Heart right ventricle (tissue), 16 donors: ENCODE results near the gene ARL2. TPM values are rescaled to one million over a fixed set of nuclear protein-coding genes. Genes with fewer than 3 reads are reported as not detected.

Experiments used
- ATAC-seq, 8 donors: fragments of 200-7000 bp; cut with Tn5 transposase; one replicate each; pipeline ENCODE4 v1.9.1; 2020; ENCODE audit warnings: mild to moderate bottlenecking in 8 of 8, moderate library complexity in 8 of 8, moderate number of reproducible peaks in 1 of 8
- DNase-seq, 2 donors: peaks; one replicate each; pipeline ENCODE4 v3.0.0-alpha.2; 2020
- H3K27ac ChIP-seq, 10 donors: fragments of 200-600 bp; sonication (generic) in 2 of 10; one replicate each; pipeline versions ENCODE4 v1.5.0 to v1.8.0; 2020 to 2022; ENCODE audit warnings: mild to moderate bottlenecking in 3 of 10
- H3K27me3 ChIP-seq, 7 donors: fragments of 200-600 bp; one replicate each; pipeline ENCODE4 v1.8.0; 2021 to 2022; ENCODE audit warnings: mild to moderate bottlenecking in 2 of 7
- H3K36me3 ChIP-seq, 9 donors: fragments of 200-600 bp; sonication (generic) in 1 of 9; one replicate each; pipeline versions ENCODE4 v1.5.0 to v1.8.0; 2020 to 2022; ENCODE audit warnings: mild to moderate bottlenecking in 2 of 9
- H3K4me1 ChIP-seq, 9 donors: fragments of 200-600 bp; sonication (generic) in 1 of 9; one replicate each; pipeline versions ENCODE4 v1.5.0 to v1.8.0; 2020 to 2022; ENCODE audit warnings: mild to moderate bottlenecking in 4 of 9
- H3K4me3 ChIP-seq, 10 donors: fragments of 200-600 bp; sonication (generic) in 2 of 10; one replicate each; pipeline versions ENCODE4 v1.5.0 to v1.8.0; 2020 to 2022; ENCODE audit warnings: mild to moderate bottlenecking in 7 of 10, moderate library complexity in 2 of 10
- H3K9me3 ChIP-seq, 11 donors: fragments of 200-600 bp in 10 of 11; sonication (generic) in 2 of 11; one replicate each; pipeline versions ENCODE4 v1.5.0 to v1.8.0; 2013 to 2022; ENCODE audit warnings: mild to moderate bottlenecking in 2 of 11, control low read depth in 1 of 11, moderate library complexity in 1 of 11
- CTCF ChIP-seq, 9 donors: fragments of 200-600 bp; sonication (generic) in 2 of 9; IDR thresholded peaks; one replicate each; pipeline versions ENCODE4 v1.5.0 to v1.8.0; 2021 to 2022; ENCODE audit warnings: antibody characterized with exemption in 9 of 9, mild to moderate bottlenecking in 5 of 9, moderate library complexity in 1 of 9
- WGBS, 2 donors: extraction: QIAGEN DNeasy Blood & Tissue Kit; methylation state at CpG; one replicate each; pipeline ENCODE4 v1.1.7; 2013; ENCODE audit warnings: inconsistent platforms in 1 of 2; 5-methylcytosine and 5-hydroxymethylcytosine counted together
- intact Hi-C, 10 donors: fragments of 100-400 bp; cut with DNase I; formaldehyde crosslinking; loops; one replicate each; pipeline versions ENCODE4 v1.11.1 to v1.14.2; 2022
- polyA plus RNA-seq, 2 donors: library from polyadenylated mRNA; stranded (reverse); fragments of 200-250 nt; gene quantifications; one replicate each; pipeline ENCODE4 v1.2.3, GENCODE V29; 2013
- total RNA-seq, 10 donors: library from RNA; stranded (reverse); fragmentation: NEBNext Ultra II Directional in 3 of 10; extraction: Animal tissue kit (Norgen Biotek cat#: 25700) in 3 of 10; gene quantifications; one replicate each; pipeline versions ENCODE4 v1.2.1 to v1.2.4, GENCODE V29; 2021 to 2023
- donor health status: Arrhythmogenic right ventricular cardiomyopathy.
- donor health status: ischemic (EF 13 %, LVEDD 7.1; RV severe dilation, severe dysfunction).
- donor health status: healthy with polysubstance abuse.
- donor health status: DM: no; HTN: yes; CAD: no.
- donor health status: DM: no; HTN: no; CAD: no.
- donor health status: ischemic (EF 25% LVEDD 6.9; RV normal size, moderate dysfunction).
- donor health status: ischemic (EF 25% LVEDD 5.7; RV mildly dilated, moderate dysfunction).
- donor health status: healthy.
- donor health status: DM: yes; HTN: yes; CAD: no.
- donor health status: Ischemic cardiomyopathy.
- donor health status: ischemic (EF 35%, LVEDD 5.7; RV mildly dilated, moderate dysfunction).
- donor health status: nonischemic (EF 11% LVEDD 7.7; RV severe dilation, severe dysfunction).
- donor health status: DM: yes; HTN: yes; CAD: no.
- donor health status: PGD.
- donor health status: ischemic (EF 29% LVEDD 5.4; RV normal size, mild dysfunction).
- donor health status: nonischemic (EF 23%, LVEDD 6.1; RV moderate dilation, normal function).

The ARL2 gene
- total and polyA plus RNA-seq, 12 donors: 92.6 to 157 (median 117) TPM

GRCh38 chr11:65060913-65061408 lies 47.0 kb downstream of the ARL2 start:
- TF ChIP-seq CTCF (IDR thresholded peaks at IDR 0.05): peak in 4 of 9 donors; percentile 4 to 24 (median 12)
- no peaks in the 10 kb centered on the region for H3K9me3 ChIP-seq
- no peak for DNase-seq
- H3K27ac ChIP-seq: no peak overlapping the region
- WGBS, 2 donors: 53 to 61% methylated on average over 9 of the region's 9 CpGs
- H3K36me3 ChIP-seq: no peaks in the 10 kb centered on the region
- H3K4me1 ChIP-seq: no peaks in the 10 kb centered on the region
- no peak for ATAC-seq
- no peaks in the 10 kb centered on the region for H3K27me3 ChIP-seq
- intact Hi-C loops: no loop called here
- no peak overlapping the region for H3K4me3 ChIP-seq

DNA sequence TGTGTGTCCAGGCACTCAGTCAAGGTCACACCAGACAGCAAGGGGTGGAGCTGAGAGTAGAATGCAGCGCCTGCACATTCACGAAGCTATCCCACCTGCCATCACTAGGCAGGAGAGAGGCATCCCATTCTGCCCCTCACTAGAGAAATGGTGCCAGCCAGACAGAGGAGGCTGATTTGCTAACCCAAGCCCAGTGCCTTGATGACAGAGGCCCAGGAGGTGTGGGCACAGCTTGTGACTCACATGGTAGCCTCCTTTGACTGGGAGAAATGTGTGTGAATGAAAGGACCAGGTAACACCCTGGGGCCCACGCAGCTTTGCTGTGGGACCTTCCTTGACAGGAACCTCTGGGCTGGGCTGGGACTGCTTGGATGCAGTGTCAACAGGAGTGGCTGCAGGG lies 49.6 kb downstream of the ARL2 start:
- H3K27ac ChIP-seq: no peak overlapping the region
- DNase-seq (no peak), ATAC-seq (no peak)
- H3K9me3 ChIP-seq: no peaks in the 10 kb centered on the region
- no peak overlapping the region for H3K4me3 ChIP-seq
- TF ChIP-seq CTCF (IDR thresholded peaks at IDR 0.05): no peak
- H3K4me1 ChIP-seq: no peaks in the 10 kb centered on the region
- H3K36me3 ChIP-seq: no peaks in the 10 kb centered on the region
- intact Hi-C loops: no loop called here
- H3K27me3 ChIP-seq: peaks cover 0 to 8% (median 0%) of the 10 kb centered on the region in 7 donors
- 65 to 69% methylated on average over 3 of the region's 3 CpGs for WGBS, 2 donors

- Histone ChIP-seq H3K27me3 (peaks cover 0 to 8% (median 0%) of the 10 kb centered on the region in 7 donors), H3K4me1 (no peaks in the 10 kb centered on the region), H3K4me3 (no peak overlapping the region), H3K36me3 (no peaks in the 10 kb centered on the region), H3K27ac (no peak overlapping the region), H3K9me3 (no peaks in the 10 kb centered on the region)
- intact Hi-C loops: no loop called here
- DNase-seq: no peak
- ATAC-seq: no peak
- WGBS, 2 donors: 78 to 81% methylated on average over 4 of the region's 4 CpGs
- no peak for TF ChIP-seq CTCF (IDR thresholded peaks at IDR 0.05)
Observed at GRCh38 chr11:65064847-65065240, 50.9 kb downstream of the ARL2 start.

DNA sequence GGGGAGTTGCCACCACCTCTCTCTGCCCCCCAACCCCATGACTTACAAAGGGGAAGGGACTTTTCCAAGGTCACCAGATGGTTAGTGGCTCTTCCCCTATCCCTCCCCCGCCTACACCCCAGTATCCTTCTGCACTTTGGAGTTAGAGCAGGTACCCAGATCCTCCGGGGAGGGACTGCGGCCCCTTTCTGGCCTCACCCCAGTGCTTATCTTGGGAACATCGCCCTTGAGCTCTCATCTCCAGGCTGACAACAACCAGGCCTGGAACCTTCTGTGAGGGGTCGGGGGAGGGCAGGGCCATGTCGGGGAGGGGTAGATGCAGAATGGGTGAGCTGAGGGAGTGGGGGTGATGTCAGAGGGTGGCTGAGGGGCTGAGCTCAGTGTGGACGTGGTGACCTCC lies 51.9 kb downstream of the ARL2 start:
- H3K4me3 ChIP-seq: no peak overlapping the region
- no peaks in the 10 kb centered on the region for H3K4me1 ChIP-seq
- 42 to 56% methylated on average over 7 of the region's 7 CpGs for WGBS, 2 donors
- no peak for TF ChIP-seq CTCF (IDR thresholded peaks at IDR 0.05)
- H3K36me3 ChIP-seq: no peaks in the 10 kb centered on the region
- no peaks in the 10 kb centered on the region for H3K9me3 ChIP-seq
- no peak for DNase-seq
- intact Hi-C loops: no loop called here
- ATAC-seq: no peak
- peaks cover 0 to 8% (median 0%) of the 10 kb centered on the region in 7 donors for H3K27me3 ChIP-seq
- H3K27ac ChIP-seq: no peak overlapping the region
